ENCODE data around the gene LGALS9. TPM values are rescaled to one million over a fixed set of nuclear protein-coding genes. Genes with fewer than 3 reads are reported as not detected.
"Not testable (repeated sequence)": the region's sequence is repeated elsewhere in the genome, so short reads cannot be mapped to it uniquely, and the experiment has no call there.

The LGALS9 gene
- total and polyA plus RNA-seq, 4 donors, result 6.5 to 21.7 (median 19.5) TPM

DNA sequence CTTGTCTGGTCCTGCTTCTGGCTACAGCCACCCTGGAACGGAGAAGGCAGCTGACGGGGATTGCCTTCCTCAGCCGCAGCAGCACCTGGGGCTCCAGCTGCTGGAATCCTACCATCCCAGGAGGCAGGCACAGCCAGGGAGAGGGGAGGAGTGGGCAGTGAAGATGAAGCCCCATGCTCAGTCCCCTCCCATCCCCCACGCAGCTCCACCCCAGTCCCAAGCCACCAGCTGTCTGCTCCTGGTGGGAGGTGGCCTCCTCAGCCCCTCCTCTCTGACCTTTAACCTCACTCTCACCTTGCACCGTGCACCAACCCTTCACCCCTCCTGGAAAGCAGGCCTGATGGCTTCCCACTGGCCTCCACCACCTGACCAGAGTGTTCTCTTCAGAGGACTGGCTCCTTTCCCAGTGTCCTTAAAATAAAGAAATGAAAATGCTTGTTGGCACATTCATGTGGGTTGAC is 18.2 kb downstream of the LGALS9 start:
- not testable (repeated sequence) for H3K9me3 ChIP-seq (ENCODE audit: control insufficient read depth, insufficient read depth, low read length); H3K4me3 ChIP-seq (ENCODE audit: low read depth, low read length); DNase-seq (ENCODE audit: low read depth in 4 of 6, low spot score in 6 of 6); H3K27me3 ChIP-seq (ENCODE audit: control insufficient read depth, insufficient read depth, low read length); H3K27ac ChIP-seq (ENCODE audit: low read depth, low read length); H3K36me3 ChIP-seq (ENCODE audit: control insufficient read depth, insufficient read depth, low read length)
- 59% methylated on average over 4 of the region's 5 CpGs for WGBS (ENCODE audit: insufficient coverage)
- peaks cover 11% of the 10 kb centered on the region for H3K4me1 ChIP-seq (ENCODE audit: control insufficient read depth, insufficient read depth, low read length)

DNA sequence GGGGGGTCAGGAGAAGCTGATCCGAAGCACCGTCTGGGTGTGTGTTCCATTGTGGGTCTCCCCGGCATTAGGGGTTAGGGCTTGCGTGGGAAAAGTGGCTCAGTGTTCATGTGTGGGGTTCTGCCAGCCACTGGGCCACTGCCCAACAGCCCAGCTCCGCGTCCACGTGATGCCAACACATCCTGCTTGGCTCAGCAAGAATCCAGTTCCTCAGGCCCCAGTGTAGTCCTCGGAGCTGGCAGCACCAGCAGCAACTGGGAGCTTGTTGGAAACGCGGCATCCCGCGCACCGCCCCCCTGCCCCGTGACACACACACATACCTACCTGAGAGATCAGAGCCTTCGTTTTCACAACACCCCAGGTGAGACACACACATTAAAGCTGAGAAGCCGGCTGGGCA is 18.9 kb downstream of the LGALS9 start:
- Histone ChIP-seq H3K4me3 (ENCODE audit: low read depth, low read length) (no peak overlapping the region), H3K36me3 (ENCODE audit: control insufficient read depth, insufficient read depth, low read length) (no peaks in the 10 kb centered on the region), H3K4me1 (ENCODE audit: control insufficient read depth, insufficient read depth, low read length) (peaks cover 16% of the 10 kb centered on the region), H3K27me3 (ENCODE audit: control insufficient read depth, insufficient read depth, low read length) (no peaks in the 10 kb centered on the region), H3K27ac (ENCODE audit: low read depth, low read length) (no peak overlapping the region), H3K9me3 (ENCODE audit: control insufficient read depth, insufficient read depth, low read length) (no peaks in the 10 kb centered on the region)
- WGBS (ENCODE audit: insufficient coverage), result 81% methylated on average over 15 of the region's 16 CpGs
- DNase-seq (ENCODE audit: low read depth in 4 of 6, low spot score in 6 of 6), result peak in 1 of 6 donors; percentile 23

- no peaks in the 10 kb centered on the region for H3K27me3 ChIP-seq (ENCODE audit: control insufficient read depth, insufficient read depth, low read length)
- 84% methylated on average over 11 of the region's 11 CpGs for WGBS (ENCODE audit: insufficient coverage)
- H3K4me1 ChIP-seq (ENCODE audit: control insufficient read depth, insufficient read depth, low read length), result peaks cover 19% of the 10 kb centered on the region
- H3K36me3 ChIP-seq (ENCODE audit: control insufficient read depth, insufficient read depth, low read length), result no peaks in the 10 kb centered on the region
- no peaks in the 10 kb centered on the region for H3K9me3 ChIP-seq (ENCODE audit: control insufficient read depth, insufficient read depth, low read length)
- DNase-seq (ENCODE audit: low read depth in 4 of 6, low spot score in 6 of 6), result no peak
- no peak overlapping the region for H3K4me3 ChIP-seq (ENCODE audit: low read depth, low read length)
- H3K27ac ChIP-seq (ENCODE audit: low read depth, low read length), result no peak overlapping the region
Observed at GRCh38 chr17:27650836-27651235, 19.8 kb downstream of the LGALS9 start.

GRCh38 chr17:27651411-27652345 is 20.7 kb downstream of the LGALS9 start:
- 61% methylated on average over 12 of the region's 16 CpGs for WGBS (ENCODE audit: insufficient coverage)
- no peaks in the 10 kb centered on the region for H3K9me3 ChIP-seq (ENCODE audit: control insufficient read depth, insufficient read depth, low read length)
- peaks cover 19% of the 10 kb centered on the region for H3K4me1 ChIP-seq (ENCODE audit: control insufficient read depth, insufficient read depth, low read length)
- no peaks in the 10 kb centered on the region for H3K27me3 ChIP-seq (ENCODE audit: control insufficient read depth, insufficient read depth, low read length)
- peak in 1 of 6 donors; percentile 31 for DNase-seq (ENCODE audit: low read depth in 4 of 6, low spot score in 6 of 6)
- H3K36me3 ChIP-seq (ENCODE audit: control insufficient read depth, insufficient read depth, low read length), result no peaks in the 10 kb centered on the region
- H3K27ac ChIP-seq (ENCODE audit: low read depth, low read length), result no peak overlapping the region
- H3K4me3 ChIP-seq (ENCODE audit: low read depth, low read length), result no peak overlapping the region

DNA sequence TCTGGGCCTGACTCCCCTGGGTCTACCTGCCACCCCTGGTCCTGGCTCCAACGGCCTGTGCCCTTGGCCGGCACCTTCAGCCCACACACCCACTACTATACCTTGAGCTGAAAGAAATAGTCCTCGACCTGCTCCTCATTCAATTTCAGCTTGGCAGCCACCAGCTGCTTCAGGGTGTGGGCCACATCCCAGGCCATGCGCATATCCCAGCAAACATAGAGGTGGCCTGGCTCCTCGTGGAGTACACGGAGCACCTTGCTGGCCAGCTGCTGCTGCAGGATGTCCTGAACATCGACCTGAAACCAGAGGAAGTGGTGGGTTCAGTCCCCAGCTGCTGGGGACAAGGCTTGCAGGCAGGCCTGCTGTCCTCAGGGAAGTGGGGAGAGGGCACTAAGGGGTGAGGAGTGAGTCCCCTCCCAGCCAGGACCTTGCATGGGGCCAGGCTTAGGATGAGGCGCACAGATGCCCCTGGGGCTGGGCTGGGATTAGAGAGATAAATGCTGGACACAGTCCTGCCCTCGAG is 22.5 kb downstream of the LGALS9 start:
- H3K27me3 ChIP-seq (ENCODE audit: control insufficient read depth, insufficient read depth, low read length); H3K36me3 ChIP-seq (ENCODE audit: control insufficient read depth, insufficient read depth, low read length); H3K27ac ChIP-seq (ENCODE audit: low read depth, low read length); H3K9me3 ChIP-seq (ENCODE audit: control insufficient read depth, insufficient read depth, low read length); DNase-seq (ENCODE audit: low read depth in 4 of 6, low spot score in 6 of 6); H3K4me3 ChIP-seq (ENCODE audit: low read depth, low read length): not testable (repeated sequence)
- WGBS (ENCODE audit: insufficient coverage), result 88% methylated on average over 7 of the region's 9 CpGs
- H3K4me1 ChIP-seq (ENCODE audit: control insufficient read depth, insufficient read depth, low read length), result peaks cover 19% of the 10 kb centered on the region

- no peak for DNase-seq (ENCODE audit: low read depth in 4 of 6, low spot score in 6 of 6)
- no peaks in the 10 kb centered on the region for H3K36me3 ChIP-seq (ENCODE audit: control insufficient read depth, insufficient read depth, low read length)
- H3K27me3 ChIP-seq (ENCODE audit: control insufficient read depth, insufficient read depth, low read length), result no peaks in the 10 kb centered on the region
- H3K4me3 ChIP-seq (ENCODE audit: low read depth, low read length), result no peak overlapping the region
- H3K9me3 ChIP-seq (ENCODE audit: control insufficient read depth, insufficient read depth, low read length), result no peaks in the 10 kb centered on the region
- 92% methylated on average over 12 of the region's 15 CpGs for WGBS (ENCODE audit: insufficient coverage)
- H3K4me1 ChIP-seq (ENCODE audit: control insufficient read depth, insufficient read depth, low read length), result peaks cover 17% of the 10 kb centered on the region
- H3K27ac ChIP-seq (ENCODE audit: low read depth, low read length), result no peak overlapping the region
Observed at GRCh38 chr17:27654136-27654535, 23.1 kb downstream of the LGALS9 start.

DNA sequence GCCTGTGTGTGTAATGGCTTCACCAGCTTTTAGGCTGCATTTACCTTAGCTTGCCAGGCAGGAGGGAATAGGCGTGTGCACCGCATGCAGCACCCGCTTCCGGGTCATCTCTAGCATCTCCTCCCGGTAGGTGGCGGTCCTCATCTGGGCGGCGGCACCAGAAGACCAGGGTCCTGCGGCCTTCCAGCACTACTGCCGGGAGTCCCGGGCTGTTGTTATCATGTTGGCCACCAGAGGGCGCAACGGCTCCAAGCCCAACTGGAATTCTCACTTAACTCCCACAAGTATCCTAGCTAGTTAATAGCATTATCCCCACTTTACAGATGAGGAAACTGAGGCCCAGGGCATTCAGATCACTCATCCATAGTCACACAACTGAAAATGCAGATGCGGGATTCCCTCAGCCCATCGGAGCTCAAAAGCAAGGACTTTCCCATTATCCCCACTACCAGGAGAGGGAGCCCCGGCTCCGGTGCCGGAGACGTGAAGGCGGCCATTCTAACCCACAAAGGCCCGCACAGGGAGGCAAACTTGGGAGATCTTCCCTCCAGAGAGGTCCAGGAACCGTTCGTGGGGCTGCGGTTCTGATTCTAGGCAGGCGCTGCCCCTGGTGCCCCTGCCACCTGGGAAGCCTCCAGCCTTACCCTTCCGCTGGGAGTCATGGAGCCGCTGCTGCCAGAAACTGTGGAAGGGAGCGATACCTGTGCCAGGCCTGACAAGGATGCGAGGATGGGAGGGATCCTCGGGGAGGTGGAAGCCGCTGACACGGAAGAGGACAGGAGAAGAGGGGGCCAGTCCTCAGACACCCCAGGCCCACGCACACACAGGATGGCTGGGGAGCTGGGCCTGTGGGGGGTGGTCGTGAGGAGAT is 23.9 kb downstream of the LGALS9 start:
- DNase-seq (ENCODE audit: low read depth in 4 of 6, low spot score in 6 of 6), result peak in 4 of 6 donors; percentile 31 to 76 (median 52)
- WGBS (ENCODE audit: insufficient coverage), result 47% methylated on average over 27 of the region's 34 CpGs
- Histone ChIP-seq H3K4me1 (ENCODE audit: control insufficient read depth, insufficient read depth, low read length) (peaks cover 10% of the 10 kb centered on the region), H3K27me3 (ENCODE audit: control insufficient read depth, insufficient read depth, low read length) (no peaks in the 10 kb centered on the region), H3K4me3 (ENCODE audit: low read depth, low read length) (no peak overlapping the region), H3K9me3 (ENCODE audit: control insufficient read depth, insufficient read depth, low read length) (no peaks in the 10 kb centered on the region), H3K36me3 (ENCODE audit: control insufficient read depth, insufficient read depth, low read length) (no peaks in the 10 kb centered on the region), H3K27ac (ENCODE audit: low read depth, low read length) (no peak overlapping the region)

DNA sequence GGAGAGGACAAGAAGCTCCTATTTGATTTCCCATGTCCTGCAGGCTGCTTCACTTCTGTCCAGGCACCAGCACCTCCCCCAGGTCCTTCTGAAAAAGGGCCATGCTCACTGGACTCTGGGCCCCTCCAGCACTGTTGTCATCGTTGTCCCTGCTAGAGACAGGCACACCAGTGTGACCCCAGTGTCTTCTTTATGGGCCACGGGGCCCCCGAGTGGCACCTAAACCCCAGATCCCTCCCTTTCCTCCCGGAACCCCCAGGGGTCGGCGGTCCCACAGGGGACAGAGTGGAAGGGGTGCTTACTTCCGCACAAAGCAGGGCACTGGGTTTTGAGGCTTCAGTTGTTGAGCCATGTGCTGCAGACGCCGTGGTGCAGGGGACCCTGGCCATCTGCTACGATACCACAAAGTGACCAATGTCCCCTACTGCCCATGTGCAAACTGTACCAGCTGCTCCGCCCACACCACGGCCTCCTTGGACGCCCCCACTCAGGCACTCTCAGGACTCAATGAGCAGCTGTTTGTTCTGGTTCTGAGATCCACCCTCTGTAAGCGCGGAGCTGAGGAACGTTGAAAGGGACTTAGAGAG is 24.6 kb downstream of the LGALS9 start:
- 90% methylated on average over 11 of the region's 16 CpGs for WGBS (ENCODE audit: insufficient coverage)
- not testable (repeated sequence) for H3K9me3 ChIP-seq (ENCODE audit: control insufficient read depth, insufficient read depth, low read length); H3K27me3 ChIP-seq (ENCODE audit: control insufficient read depth, insufficient read depth, low read length); H3K36me3 ChIP-seq (ENCODE audit: control insufficient read depth, insufficient read depth, low read length); H3K27ac ChIP-seq (ENCODE audit: low read depth, low read length); H3K4me3 ChIP-seq (ENCODE audit: low read depth, low read length); H3K4me1 ChIP-seq (ENCODE audit: control insufficient read depth, insufficient read depth, low read length); DNase-seq (ENCODE audit: low read depth in 4 of 6, low spot score in 6 of 6)

DNA sequence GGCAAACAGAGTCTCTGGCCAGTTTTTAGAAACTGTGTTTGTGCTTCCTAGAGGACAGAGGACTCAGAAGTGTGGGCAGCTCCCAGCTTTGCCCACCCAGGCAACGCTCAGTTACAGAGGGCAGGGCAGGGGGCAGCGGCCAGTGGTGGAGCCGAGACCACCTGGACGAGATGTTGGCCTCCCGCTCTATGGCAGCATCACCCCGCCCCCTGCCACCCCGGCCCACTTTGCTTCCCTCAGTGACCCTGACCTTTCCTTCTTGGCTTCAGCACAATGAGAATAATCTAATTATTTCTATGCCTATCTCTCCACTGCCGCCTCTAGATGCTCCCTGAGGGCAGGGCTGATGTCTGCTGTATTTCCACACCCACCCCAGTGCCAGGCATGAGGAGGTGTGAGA is 25.6 kb downstream of the LGALS9 start:
- not testable (repeated sequence) for H3K4me3 ChIP-seq (ENCODE audit: low read depth, low read length); H3K27me3 ChIP-seq (ENCODE audit: control insufficient read depth, insufficient read depth, low read length); H3K36me3 ChIP-seq (ENCODE audit: control insufficient read depth, insufficient read depth, low read length); H3K4me1 ChIP-seq (ENCODE audit: control insufficient read depth, insufficient read depth, low read length); DNase-seq (ENCODE audit: low read depth in 4 of 6, low spot score in 6 of 6); H3K27ac ChIP-seq (ENCODE audit: low read depth, low read length); H3K9me3 ChIP-seq (ENCODE audit: control insufficient read depth, insufficient read depth, low read length)
- 88% methylated on average over 7 of the region's 8 CpGs for WGBS (ENCODE audit: insufficient coverage)
